MM.1S (cell line): ENCODE measurements around the gene RANGAP1.

Experiments used
- EZH2phosphoT487 ChIP-seq: fragments of 300-600 bp; sonication (generic); IDR thresholded peaks from 2 replicates; pipeline ENCODE4 v1.6.1; 2018; ENCODE audit warnings: antibody characterized with exemption, low read length
- TF ChIP-seq, protein P1 (sequence below): fragments of 300-600 bp; sonication (generic); IDR thresholded peaks from 2 replicates; pipeline ENCODE4 v1.5.1; 2016; ENCODE audit warnings: antibody characterized with exemption, low read length, mixed read lengths

DNA sequence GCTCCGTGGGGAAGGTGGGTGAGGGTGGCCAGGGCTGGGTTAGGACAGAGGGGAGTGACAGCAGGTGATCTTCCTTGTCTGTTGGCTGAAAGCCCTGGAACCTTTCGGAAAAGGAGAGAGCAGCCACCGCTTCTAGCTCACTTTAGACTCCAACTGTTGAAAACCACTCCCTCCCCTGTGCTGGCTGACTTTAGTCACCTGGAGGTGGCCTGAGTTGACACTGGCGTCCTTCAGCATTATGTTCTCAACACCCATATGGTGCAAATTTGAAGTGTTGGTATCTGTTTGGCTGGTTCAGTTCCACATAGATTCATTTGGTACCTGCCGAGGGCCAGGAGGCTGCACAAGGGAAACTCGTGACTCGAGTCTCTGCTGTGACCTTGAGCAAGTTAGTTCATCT is 44.2 kb upstream of the RANGAP1 start:
- TF ChIP-seq, protein P1, sequence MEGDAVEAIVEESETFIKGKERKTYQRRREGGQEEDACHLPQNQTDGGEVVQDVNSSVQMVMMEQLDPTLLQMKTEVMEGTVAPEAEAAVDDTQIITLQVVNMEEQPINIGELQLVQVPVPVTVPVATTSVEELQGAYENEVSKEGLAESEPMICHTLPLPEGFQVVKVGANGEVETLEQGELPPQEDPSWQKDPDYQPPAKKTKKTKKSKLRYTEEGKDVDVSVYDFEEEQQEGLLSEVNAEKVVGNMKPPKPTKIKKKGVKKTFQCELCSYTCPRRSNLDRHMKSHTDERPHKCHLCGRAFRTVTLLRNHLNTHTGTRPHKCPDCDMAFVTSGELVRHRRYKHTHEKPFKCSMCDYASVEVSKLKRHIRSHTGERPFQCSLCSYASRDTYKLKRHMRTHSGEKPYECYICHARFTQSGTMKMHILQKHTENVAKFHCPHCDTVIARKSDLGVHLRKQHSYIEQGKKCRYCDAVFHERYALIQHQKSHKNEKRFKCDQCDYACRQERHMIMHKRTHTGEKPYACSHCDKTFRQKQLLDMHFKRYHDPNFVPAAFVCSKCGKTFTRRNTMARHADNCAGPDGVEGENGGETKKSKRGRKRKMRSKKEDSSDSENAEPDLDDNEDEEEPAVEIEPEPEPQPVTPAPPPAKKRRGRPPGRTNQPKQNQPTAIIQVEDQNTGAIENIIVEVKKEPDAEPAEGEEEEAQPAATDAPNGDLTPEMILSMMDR, result no peak
- TF ChIP-seq EZH2phosphoT487, result no peak
